Calu3 (cell line): ENCODE data around the gene CCDC136. TPM values are rescaled to one million over a fixed set of nuclear protein-coding genes. Genes with fewer than 3 reads are reported as not detected.

Experiments
- BruUV-seq: library from RNA; stranded (reverse); fragments of 400-500 nt; replicated peaks from 2 replicates; lab custom pipeline; 2021; lab: Mats Ljungman, UMichigan
- CTCF ChIA-PET: fragments of 300-600 bp; sonication (Branson Sonifier 250); formaldehyde crosslinking; loops from one replicate; lab custom pipeline; 2022; ENCODE audit warnings: antibody characterized with exemption; lab: Charles Lee
- DNase-seq: peaks from one replicate; pipeline ENCODE4 v3.0.0; 2022
- H3K27ac Mint-ChIP-seq: one replicate; pipeline ENCODE4 v1.8.0; 2022; ENCODE audit warnings: mixed read lengths; ENCODE audit not compliant: unreplicated experiment
- H3K27me3 Mint-ChIP-seq: one replicate; pipeline ENCODE4 v1.8.0; 2022; ENCODE audit warnings: mixed read lengths; ENCODE audit not compliant: unreplicated experiment
- H3K36me3 Mint-ChIP-seq: one replicate; pipeline ENCODE4 v1.8.0; 2022; ENCODE audit warnings: mild to moderate bottlenecking, moderate library complexity, mixed read lengths; ENCODE audit not compliant: insufficient read depth, unreplicated experiment
- H3K4me1 Mint-ChIP-seq: one replicate; pipeline ENCODE4 v1.8.0; 2022; ENCODE audit warnings: mild to moderate bottlenecking, low read depth, mixed read lengths; ENCODE audit not compliant: unreplicated experiment
- H3K4me3 Mint-ChIP-seq: one replicate; pipeline ENCODE4 v1.8.0; 2022; ENCODE audit warnings: mild to moderate bottlenecking, low read depth, moderate library complexity, mixed read lengths; ENCODE audit not compliant: unreplicated experiment
- H3K9me3 Mint-ChIP-seq: one replicate; pipeline ENCODE4 v1.8.0; 2022; ENCODE audit warnings: low read depth, mixed read lengths; ENCODE audit not compliant: unreplicated experiment
- CTCF ChIP-seq: fragments of 200-600 bp; IDR thresholded peaks from one replicate; pipeline ENCODE4 v1.8.0; 2022; ENCODE audit warnings: antibody characterized with exemption; ENCODE audit not compliant: unreplicated experiment
- intact Hi-C: fragments of 100-400 bp; cut with micrococcal nuclease; formaldehyde crosslinking; loops from one replicate; pipeline ENCODE4 v1.10.0; 2022; ENCODE audit not compliant: unreplicated experiment
- total RNA-seq: library from RNA; stranded (reverse); gene quantifications from 2 replicates; pipeline ENCODE4 v1.2.3, GENCODE V29; 2022

CCDC136 gene
- total RNA-seq, 1 experiment from 2014 or later = 5.9 TPM

- H3K27me3 Mint-ChIP-seq = peaks cover 17% of the 10 kb centered on the region
- CTCF ChIA-PET = interaction anchor here (0.5 to 0.6 kb wide), 2 partner anchors 24 to 161 kb away, joined by 3 to 4 read pairs; no protein-coding TSS in a partner anchor
These were observed 45.1 kb downstream of the CCDC136 start for GRCh38 chr7:128836729-128837348.

DNA sequence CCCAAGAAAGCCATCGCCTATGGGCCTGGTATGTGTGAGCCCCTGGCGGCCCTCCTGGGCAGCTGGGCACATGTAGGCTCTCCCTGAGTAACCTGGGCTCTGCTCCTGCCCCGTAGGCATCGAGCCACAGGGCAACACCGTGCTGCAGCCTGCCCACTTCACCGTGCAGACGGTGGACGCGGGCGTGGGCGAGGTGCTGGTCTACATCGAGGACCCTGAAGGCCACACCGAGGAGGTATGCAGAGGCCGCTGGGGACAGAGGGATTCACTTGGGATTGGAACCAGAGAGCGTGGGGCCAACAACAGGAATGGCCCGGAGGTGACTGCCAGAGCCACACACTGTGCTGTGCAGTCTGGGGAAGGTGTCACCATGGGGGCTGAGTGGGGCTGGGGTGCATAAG, 45.8 kb downstream of the CCDC136 start:
- BruUV-seq = no TSS peak

More at GRCh38 chr7:128836729-128837348, 45.1 kb downstream of the CCDC136 start:
- Mint-ChIP-seq H3K27ac (no peak overlapping the region), H3K4me3 (no peak overlapping the region), H3K36me3 (no peaks in the 10 kb centered on the region), H3K9me3 (no peaks in the 10 kb centered on the region), H3K4me1 (no peaks in the 10 kb centered on the region)
- intact Hi-C loops = no loop called here
- no TSS peak for BruUV-seq
- no peak for DNase-seq
- no peak for TF ChIP-seq CTCF

DNA sequence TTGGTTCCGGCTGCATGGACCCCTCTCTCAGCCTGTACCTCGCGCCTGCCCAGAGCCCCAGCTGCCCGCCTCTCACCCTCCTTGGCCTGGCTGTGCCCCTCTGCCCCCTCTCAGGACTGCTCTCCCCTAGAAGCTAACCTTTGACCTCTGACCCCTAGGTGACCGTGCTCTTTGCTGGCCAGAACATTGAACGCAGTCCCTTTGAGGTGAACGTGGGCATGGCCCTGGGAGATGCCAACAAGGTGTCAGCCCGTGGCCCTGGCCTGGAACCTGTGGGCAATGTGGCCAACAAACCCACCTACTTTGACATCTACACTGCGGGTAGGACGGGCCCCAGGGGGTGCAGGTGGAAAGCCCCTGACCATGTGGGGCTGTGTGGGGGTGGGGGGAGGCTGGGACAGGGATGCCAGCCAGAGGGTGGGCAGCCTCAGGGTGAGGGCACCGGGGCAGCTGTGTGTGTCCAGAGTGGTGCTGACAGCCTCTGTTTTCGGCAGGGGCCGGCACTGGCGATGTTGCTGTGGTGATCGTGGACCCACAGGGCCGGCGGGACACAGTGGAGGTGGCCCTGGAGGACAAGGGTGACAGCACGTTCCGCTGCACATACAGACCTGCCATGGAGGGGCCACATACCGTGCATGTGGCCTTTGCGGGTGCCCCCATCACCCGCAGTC, 46.5 kb downstream of the CCDC136 start:
- intact Hi-C loops = no loop called here
- H3K27ac Mint-ChIP-seq = no peak overlapping the region
- no TSS peak for BruUV-seq
- CTCF ChIA-PET = no interaction called here
- no peaks in the 10 kb centered on the region for H3K9me3 Mint-ChIP-seq
- no peak for DNase-seq
- no peaks in the 10 kb centered on the region for H3K4me1 Mint-ChIP-seq
- H3K4me3 Mint-ChIP-seq = no peak overlapping the region
- peaks cover 17% of the 10 kb centered on the region for H3K27me3 Mint-ChIP-seq
- no peak for TF ChIP-seq CTCF
- H3K36me3 Mint-ChIP-seq = no peaks in the 10 kb centered on the region

More for the DNA sequence above, 45.8 kb downstream of the CCDC136 start:
- H3K4me3 Mint-ChIP-seq = no peak overlapping the region
- H3K36me3 Mint-ChIP-seq = no peaks in the 10 kb centered on the region
- CTCF ChIA-PET = no interaction called here
- intact Hi-C loops = no loop called here
- TF ChIP-seq CTCF = no peak
- no peaks in the 10 kb centered on the region for H3K9me3 Mint-ChIP-seq
- H3K27ac Mint-ChIP-seq = no peak overlapping the region
- DNase-seq = no peak
- no peaks in the 10 kb centered on the region for H3K4me1 Mint-ChIP-seq
- peaks cover 17% of the 10 kb centered on the region for H3K27me3 Mint-ChIP-seq

DNA sequence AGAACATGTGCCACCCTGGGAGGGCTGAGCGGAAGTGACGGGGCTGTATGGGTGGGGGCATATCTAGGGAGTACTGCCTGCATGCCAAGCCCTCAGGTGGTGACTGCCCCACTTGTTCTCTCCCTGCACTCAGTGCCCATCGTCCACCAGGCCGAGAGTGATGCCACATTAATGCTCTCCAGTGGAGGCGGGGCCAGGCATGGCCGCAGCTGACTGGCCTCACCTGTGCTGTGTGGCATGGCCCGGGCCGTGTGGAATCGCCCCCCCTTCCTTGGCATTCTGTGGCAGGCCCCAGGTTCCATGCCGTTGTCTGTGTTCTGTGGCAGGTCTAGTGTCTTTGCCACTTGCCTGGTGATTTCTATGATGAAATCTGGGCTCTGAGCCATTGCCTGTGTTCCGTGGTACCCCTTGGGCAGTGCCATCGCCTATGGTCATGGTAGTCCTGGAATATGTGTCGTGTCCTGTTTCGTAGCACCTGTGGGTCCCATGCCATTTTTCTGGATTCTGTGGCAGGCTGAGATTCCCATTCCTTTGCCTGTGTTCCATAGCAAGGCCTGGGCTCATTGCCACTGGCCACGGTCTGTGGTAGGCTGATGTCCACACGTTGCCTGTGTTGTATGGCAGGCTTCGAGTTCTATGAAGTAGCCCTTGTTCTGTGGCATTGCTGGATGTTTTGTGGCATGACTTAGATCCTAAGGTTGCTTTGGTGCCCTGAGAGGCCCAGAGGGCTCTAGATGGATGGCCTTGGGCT, 47.4 kb downstream of the CCDC136 start:
- BruUV-seq = no TSS peak
- Mint-ChIP-seq H3K27ac (no peak overlapping the region), H3K4me3 (no peak overlapping the region), H3K9me3 (no peaks in the 10 kb centered on the region), H3K36me3 (no peaks in the 10 kb centered on the region), H3K27me3 (peaks cover 13% of the 10 kb centered on the region), H3K4me1 (no peaks in the 10 kb centered on the region)
- CTCF ChIA-PET = no interaction called here
- intact Hi-C loops = no loop called here
- TF ChIP-seq CTCF = no peak
- DNase-seq = no peak
